Measurements from ENCODE around the gene IQGAP1. TPM values are rescaled to one million over a fixed set of nuclear protein-coding genes. Genes with fewer than 3 reads are reported as not detected.

The IQGAP1 gene
- total RNA-seq, 1 donor from 2014 or later, result 178 TPM

DNA sequence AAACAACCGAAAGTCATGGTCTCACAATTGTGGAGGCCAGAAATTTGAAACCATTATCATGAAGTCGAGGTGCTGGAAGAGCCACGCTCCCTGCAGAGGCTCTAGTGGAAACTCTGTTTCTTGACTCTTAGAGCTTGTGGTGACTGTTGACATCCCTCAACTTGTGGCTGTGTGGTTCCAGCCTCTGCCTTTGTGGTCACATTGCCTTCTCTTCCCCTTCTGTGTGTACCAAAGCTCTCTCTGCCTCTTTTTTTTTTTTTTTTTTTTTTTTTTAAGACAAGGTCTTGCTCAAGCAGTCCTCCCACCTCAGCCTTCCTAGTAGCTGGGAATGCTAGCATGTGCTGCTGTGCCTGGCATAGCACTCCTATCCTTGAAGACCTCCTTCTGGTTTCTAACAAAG is 93.0 kb downstream of the IQGAP1 start:
- Mint-ChIP-seq H3K4me1 (ENCODE audit: unreplicated experiment) (no peaks in the 10 kb centered on the region), H3K27ac (ENCODE audit: unreplicated experiment) (peak overlapping the region; percentile 40), H3K27me3 (ENCODE audit: unreplicated experiment) (no peaks in the 10 kb centered on the region), H3K9me3 (ENCODE audit: unreplicated experiment) (no peaks in the 10 kb centered on the region), H3K4me3 (ENCODE audit: unreplicated experiment) (no peak overlapping the region), H3K36me3 (ENCODE audit: unreplicated experiment) (peaks cover 67% of the 10 kb centered on the region)
- no peak for DNase-seq (ENCODE audit: extremely low spot score, unreplicated experiment)
- no peak for TF ChIP-seq CTCF (IDR thresholded peaks at IDR 0.05)

GRCh38 chr15:90482124-90483011 is 94.3 kb downstream of the IQGAP1 start:
- Mint-ChIP-seq H3K4me1 (ENCODE audit: unreplicated experiment) (no peaks in the 10 kb centered on the region), H3K27ac (ENCODE audit: unreplicated experiment) (no peak overlapping the region), H3K36me3 (ENCODE audit: unreplicated experiment) (peaks cover 69% of the 10 kb centered on the region), H3K4me3 (ENCODE audit: unreplicated experiment) (no peak overlapping the region), H3K9me3 (ENCODE audit: unreplicated experiment) (no peaks in the 10 kb centered on the region), H3K27me3 (ENCODE audit: unreplicated experiment) (no peaks in the 10 kb centered on the region)
- DNase-seq (ENCODE audit: extremely low spot score, unreplicated experiment), result no peak
- TF ChIP-seq CTCF (IDR thresholded peaks at IDR 0.05), result peak; percentile 89

- H3K27ac Mint-ChIP-seq (ENCODE audit: unreplicated experiment), result no peak overlapping the region
- no peak overlapping the region for H3K4me3 Mint-ChIP-seq (ENCODE audit: unreplicated experiment)
- H3K9me3 Mint-ChIP-seq (ENCODE audit: unreplicated experiment), result no peaks in the 10 kb centered on the region
- H3K27me3 Mint-ChIP-seq (ENCODE audit: unreplicated experiment), result no peaks in the 10 kb centered on the region
- H3K4me1 Mint-ChIP-seq (ENCODE audit: unreplicated experiment), result no peaks in the 10 kb centered on the region
- TF ChIP-seq CTCF (IDR thresholded peaks at IDR 0.05), result no peak
- DNase-seq (ENCODE audit: extremely low spot score, unreplicated experiment), result no peak
- peaks cover 66% of the 10 kb centered on the region for H3K36me3 Mint-ChIP-seq (ENCODE audit: unreplicated experiment)
Measured at GRCh38 chr15:90483012-90483307, 94.9 kb downstream of the IQGAP1 start.

- DNase-seq (ENCODE audit: extremely low spot score, unreplicated experiment), result no peak
- Mint-ChIP-seq H3K27ac (ENCODE audit: unreplicated experiment) (no peak overlapping the region), H3K4me1 (ENCODE audit: unreplicated experiment) (no peaks in the 10 kb centered on the region)
Measured at GRCh38 chr15:90483637-90484036, 95.6 kb downstream of the IQGAP1 start.

More at GRCh38 chr15:90483637-90484036, 95.6 kb downstream of the IQGAP1 start:
- Mint-ChIP-seq H3K9me3 (ENCODE audit: unreplicated experiment) (no peaks in the 10 kb centered on the region), H3K36me3 (ENCODE audit: unreplicated experiment) (peaks cover 65% of the 10 kb centered on the region), H3K27me3 (ENCODE audit: unreplicated experiment) (no peaks in the 10 kb centered on the region), H3K4me3 (ENCODE audit: unreplicated experiment) (no peak overlapping the region)
- TF ChIP-seq CTCF (IDR thresholded peaks at IDR 0.05), result no peak
